ENCODE results near the gene KISS1R. TPM values are rescaled to one million over a fixed set of nuclear protein-coding genes. Genes with fewer than 3 reads are reported as not detected.
A peak's percentile ranks its signal among the peaks of the same experiment; 100 is the strongest.

The KISS1R gene
- total and polyA plus RNA-seq, 2 of the 4 experiments (the other 2 are of a cell fraction) = not detected

DNA sequence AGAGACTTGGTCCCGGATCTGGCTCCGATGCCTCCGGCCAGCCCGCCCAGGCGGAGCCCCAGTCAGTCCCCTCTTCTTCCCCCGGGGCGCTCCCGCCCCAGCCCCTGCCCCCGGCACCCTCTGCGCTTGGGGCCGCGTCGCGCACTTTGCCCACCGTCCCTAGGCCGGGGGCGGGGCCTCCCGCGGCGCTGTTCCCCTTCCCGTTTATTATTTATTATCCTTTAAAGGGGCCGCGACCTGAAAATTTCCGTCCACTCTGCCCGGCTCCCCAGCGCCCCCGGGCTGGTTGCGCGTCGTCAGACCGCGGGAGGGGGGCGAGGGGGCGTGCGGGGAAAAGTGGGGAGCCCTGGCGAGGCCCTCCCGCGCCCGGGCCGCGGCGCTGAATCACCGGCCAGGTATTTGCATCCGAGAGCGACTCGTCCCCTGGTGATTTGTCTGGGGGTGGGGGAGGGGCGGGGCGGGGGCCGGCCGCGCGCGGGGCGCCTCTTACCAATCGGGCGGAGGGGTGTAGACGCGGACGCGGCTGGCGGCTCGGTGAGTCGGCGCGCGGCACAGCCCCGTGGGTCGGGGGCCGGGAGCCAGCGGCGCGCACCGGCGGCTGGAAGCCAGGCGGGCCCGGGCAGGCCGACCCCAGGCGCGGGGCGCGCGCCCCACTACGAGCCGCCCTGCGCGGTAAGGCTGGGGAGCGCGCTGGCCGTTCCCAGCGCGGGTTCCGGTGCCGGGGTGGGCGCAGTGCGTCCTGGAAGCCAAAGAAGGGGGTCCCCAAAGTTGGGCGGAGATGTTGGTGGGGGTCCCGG is 8.6 kb downstream of the KISS1R start, which contains the start of gene ARID3A:
Gene ARID3A (plus strand): TSS at position 510 of the 797 bp plus-strand sequence. CDS start 3,494 bp downstream, outside the sequence.
- BruUV-seq (replicated peaks) = no TSS peak
- Histone ChIP-seq H2BK15ac (ENCODE audit: low read depth, low read length) (peak within 1 kb of the TSS; percentile 76; the same call in 1 of the 3 replicates), H3K27ac (ENCODE audit: insufficient read depth, low read length) (peak within 1 kb of the TSS; percentile 97), H3K9me3 (ENCODE audit: control insufficient read depth, insufficient read depth, low read length) (no peaks in the 10 kb centered on the region), H4K20me1 (ENCODE audit: insufficient read depth, low read length) (peaks cover 10% of the 10 kb centered on the region), H4K91ac (ENCODE audit: insufficient read depth, low read depth, low read length) (peak within 1 kb of the TSS; percentile 85), H4K5ac (ENCODE audit: low read depth, low read length) (peak within 1 kb of the TSS; percentile 67), H3K56ac (ENCODE audit: extremely low read depth, insufficient read depth, low read length) (peak within 1 kb of the TSS; percentile 84), H3K4me3 (ENCODE audit: insufficient read depth, low read depth, low read length) (peak within 1 kb of the TSS; percentile 96), H2AFZ (replicated peaks; ENCODE audit: low read length, poor library complexity) (peak within 1 kb of the TSS; percentile 95), H2AK5ac (ENCODE audit: low read depth, low read length) (peak within 1 kb of the TSS; percentile 90), H3K4ac (ENCODE audit: low read depth, low read length) (peak within 1 kb of the TSS; percentile 86), H2BK120ac (ENCODE audit: low read depth, low read length) (peak within 1 kb of the TSS; percentile 79), H3K14ac (replicated peaks; ENCODE audit: low read depth, low read length) (peak within 1 kb of the TSS; percentile 65), H3K9ac (ENCODE audit: low read depth, low read length) (peak within 1 kb of the TSS; percentile 98), H3K27me3 (ENCODE audit: control insufficient read depth, insufficient read depth, low read length) (peaks cover 4% of the 10 kb centered on the region), H2BK20ac (ENCODE audit: low read depth, low read length) (peak within 1 kb of the TSS; percentile 77), H3K23ac (ENCODE audit: low read depth, low read length) (peak within 1 kb of the TSS; percentile 93), H3K4me1 (ENCODE audit: control insufficient read depth, insufficient read depth, low read length) (peaks cover 5% of the 10 kb centered on the region), H2BK5ac (ENCODE audit: low read depth, low read length, poor library complexity, severe bottlenecking) (peak within 1 kb of the TSS; percentile 96), H2AK9ac (replicated peaks; ENCODE audit: low read depth, low read length, poor library complexity) (peak within 1 kb of the TSS; percentile 99), H3K79me1 (ENCODE audit: low read depth in 1 of 2, low read length in 2 of 2) (peaks cover 0 to 35% of the 10 kb centered on the region in 2 experiments; a peak in 1 of 4 replicates), H3K36me3 (ENCODE audit: control insufficient read depth, insufficient read depth, low read length) (peaks cover 16% of the 10 kb centered on the region), H4K8ac (ENCODE audit: low read depth in 2 of 2, low read length in 2 of 2) (peak within 1 kb of the TSS; percentile 57 to 60; a peak in 3 of 4 replicates), H3K9me1 (ENCODE audit: insufficient read depth, low read length) (no peaks in the 10 kb centered on the region), H3K18ac (ENCODE audit: low read depth, low read length) (peak within 1 kb of the TSS; percentile 85), H3K4me2 (ENCODE audit: low read depth, low read length) (peak within 1 kb of the TSS; percentile 74)
- TF ChIP-seq, protein P1, sequence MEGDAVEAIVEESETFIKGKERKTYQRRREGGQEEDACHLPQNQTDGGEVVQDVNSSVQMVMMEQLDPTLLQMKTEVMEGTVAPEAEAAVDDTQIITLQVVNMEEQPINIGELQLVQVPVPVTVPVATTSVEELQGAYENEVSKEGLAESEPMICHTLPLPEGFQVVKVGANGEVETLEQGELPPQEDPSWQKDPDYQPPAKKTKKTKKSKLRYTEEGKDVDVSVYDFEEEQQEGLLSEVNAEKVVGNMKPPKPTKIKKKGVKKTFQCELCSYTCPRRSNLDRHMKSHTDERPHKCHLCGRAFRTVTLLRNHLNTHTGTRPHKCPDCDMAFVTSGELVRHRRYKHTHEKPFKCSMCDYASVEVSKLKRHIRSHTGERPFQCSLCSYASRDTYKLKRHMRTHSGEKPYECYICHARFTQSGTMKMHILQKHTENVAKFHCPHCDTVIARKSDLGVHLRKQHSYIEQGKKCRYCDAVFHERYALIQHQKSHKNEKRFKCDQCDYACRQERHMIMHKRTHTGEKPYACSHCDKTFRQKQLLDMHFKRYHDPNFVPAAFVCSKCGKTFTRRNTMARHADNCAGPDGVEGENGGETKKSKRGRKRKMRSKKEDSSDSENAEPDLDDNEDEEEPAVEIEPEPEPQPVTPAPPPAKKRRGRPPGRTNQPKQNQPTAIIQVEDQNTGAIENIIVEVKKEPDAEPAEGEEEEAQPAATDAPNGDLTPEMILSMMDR (conservative IDR thresholded peaks at IDR 0.05; ENCODE audit: low read depth, low read length) = 0 out of 2 replicates have a peak, but pooled peaks have one; percentile 4
- TF ChIP-seq MAZ (IDR thresholded peaks at IDR 0.05; ENCODE audit: borderline replicate concordance, low read depth, low read length) (peak; percentile 91), POLR2A (IDR thresholded peaks at IDR 0.05; ENCODE audit: low read depth, low read length) (peak; percentile 59), SMC3 (IDR thresholded peaks at IDR 0.05; ENCODE audit: low read depth, low read length) (no peak), MXI1 (IDR thresholded peaks at IDR 0.05; ENCODE audit: borderline replicate concordance, low read depth, low read length) (peak; percentile 52; the same call in 1 of the 2 replicates)
- CTCF ChIA-PET = no interaction called here
- intact Hi-C loops (cut with micrococcal nuclease) = loop anchor here (1.0 to 2.0 kb wide), 2 partner anchors 57 to 315 kb away; partner anchors contain the start of gene ATP5F1D
- 0% methylated on average over 16 of the region's 97 CpGs; no CpG with 5 or more reads in 1 of the 2 experiments for WGBS, 2 experiments (ENCODE audit: extremely low coverage in 2 of 2, insufficient read length in 1 of 2)
- DNase-seq (peak; percentile 82), ATAC-seq (ENCODE audit: low read depth) (peak; percentile 73)
- POLR2A ChIA-PET (ENCODE audit: unreplicated experiment) = no interaction called here
- in situ Hi-C loops (cut with MboI; ENCODE audit: low sequenced_read_pairs) = no loop called here
- dilution Hi-C loops (cut with HindIII; ENCODE audit: low sequenced_read_pairs, unreplicated experiment) = no loop called here

Data from IMR-90 (cell line).